HG03139 (cell line): ENCODE data around the gene MYORG.

Experiments used
- ATAC-seq: cut with Tn5 transposase; IDR thresholded peaks from one replicate; pipeline ENCODE4 v1.9.1; 2021; ENCODE audit not compliant: unreplicated experiment

Gene MYORG

DNA sequence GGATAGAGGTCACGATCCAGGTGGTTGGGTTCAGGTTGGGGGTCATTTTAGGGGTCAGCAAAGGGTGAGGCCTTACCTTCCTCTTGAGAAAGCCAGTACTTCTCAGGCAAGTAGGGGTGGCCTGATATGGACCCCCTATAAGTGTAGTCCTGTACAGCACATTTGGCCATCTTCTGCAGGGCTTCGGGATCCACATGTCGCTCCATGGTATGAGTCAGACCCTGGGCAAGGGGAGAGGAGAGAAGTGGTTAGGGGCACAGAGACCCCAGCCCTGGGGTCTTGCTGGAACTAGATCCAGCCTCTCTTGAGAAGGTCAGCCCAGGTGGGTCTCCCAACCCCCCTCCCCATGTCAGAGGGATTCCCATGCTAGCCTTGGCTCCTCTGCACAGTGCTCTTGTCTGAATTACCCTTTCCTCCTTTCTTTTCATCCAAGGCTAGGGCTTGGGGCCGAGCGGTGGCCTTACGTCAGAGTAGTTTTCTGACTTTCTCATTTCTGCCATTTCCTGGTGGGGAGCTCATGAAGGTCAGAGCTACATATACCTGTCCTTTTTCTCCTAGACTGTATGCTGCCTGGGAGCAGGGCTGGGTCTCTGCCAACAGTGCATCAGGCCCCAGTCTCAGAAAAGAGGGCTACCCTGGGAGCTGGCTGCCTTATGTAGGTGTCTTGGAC lies 9.0 kb upstream of the MYORG start:
- no peak for ATAC-seq

DNA sequence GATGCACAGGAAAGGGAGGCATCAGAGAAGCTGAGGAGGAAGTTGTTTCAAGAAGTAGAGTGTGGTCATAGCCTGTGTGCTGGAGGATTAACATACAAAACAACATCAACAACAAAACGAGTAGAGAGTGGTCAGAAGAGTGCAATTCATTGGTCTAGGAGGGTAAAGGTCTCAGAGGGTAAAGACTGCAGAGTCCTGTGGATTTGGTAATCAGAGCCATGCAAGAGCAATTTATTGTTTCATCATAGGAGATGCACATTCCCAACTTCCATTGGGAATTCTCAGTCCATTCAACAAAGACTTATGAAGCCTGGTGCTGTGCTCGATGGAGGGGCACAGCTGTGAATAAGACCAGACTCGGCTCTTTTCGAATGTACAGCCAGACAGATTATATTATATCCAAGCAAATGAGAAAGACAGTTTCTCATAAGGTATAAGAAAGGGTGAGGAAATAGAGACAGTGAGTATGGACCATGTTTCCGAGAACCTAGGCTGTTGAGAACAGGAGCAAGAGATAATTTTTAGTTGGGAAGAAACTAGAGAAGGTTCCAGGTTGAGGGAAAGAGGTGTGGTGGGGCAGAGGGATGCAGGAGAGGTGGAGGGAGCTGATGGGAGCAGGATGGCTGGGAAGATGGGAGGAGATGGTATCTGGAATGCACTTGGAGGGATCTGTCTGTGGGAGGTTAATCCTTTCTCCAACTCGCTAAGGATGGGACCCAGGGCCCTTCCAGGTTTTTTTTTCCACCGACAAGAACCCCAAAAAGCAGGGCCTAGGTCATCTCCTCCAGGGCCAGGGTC lies 7.9 kb upstream of the MYORG start:
- no peak for ATAC-seq

DNA sequence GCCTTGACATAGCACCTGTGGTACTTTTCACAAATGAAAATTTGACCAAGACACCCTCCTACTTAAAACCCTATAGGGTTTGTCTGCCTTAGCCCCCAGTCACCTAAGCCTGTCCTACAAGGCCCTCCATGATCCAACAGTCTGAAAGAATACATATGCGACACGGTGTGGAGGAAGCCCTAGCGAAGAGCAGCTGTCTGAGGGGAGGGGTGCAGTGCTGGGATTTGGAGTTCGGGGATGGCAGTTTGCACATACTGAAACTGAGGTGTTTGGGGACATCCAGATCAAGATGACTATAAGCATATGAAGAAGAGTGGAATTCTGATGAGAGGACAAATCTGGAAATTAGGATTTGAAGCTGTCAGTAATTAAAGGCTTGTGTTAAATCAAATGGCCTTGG lies 7.2 kb upstream of the MYORG start:
- ATAC-seq = no peak

DNA sequence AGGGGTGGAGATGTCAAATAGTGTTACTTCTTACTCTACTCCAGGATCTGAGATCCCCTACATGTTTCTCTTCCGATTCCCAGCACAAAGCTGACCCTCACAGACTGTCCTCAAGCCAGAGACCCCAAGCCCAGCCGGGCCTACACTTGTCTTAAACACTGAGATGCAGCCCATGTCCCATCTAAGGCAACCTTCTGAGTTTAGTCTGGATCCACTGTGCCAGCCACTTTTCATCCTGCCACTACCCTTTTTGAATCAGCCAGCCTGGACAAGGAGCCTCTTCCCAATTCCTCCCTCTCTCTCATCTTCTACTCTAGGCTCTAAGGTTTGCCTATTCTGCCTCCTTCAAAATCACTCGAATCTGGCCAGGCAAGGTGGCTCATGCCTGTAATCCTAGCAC lies 6.2 kb upstream of the MYORG start:
- no peak for ATAC-seq

DNA sequence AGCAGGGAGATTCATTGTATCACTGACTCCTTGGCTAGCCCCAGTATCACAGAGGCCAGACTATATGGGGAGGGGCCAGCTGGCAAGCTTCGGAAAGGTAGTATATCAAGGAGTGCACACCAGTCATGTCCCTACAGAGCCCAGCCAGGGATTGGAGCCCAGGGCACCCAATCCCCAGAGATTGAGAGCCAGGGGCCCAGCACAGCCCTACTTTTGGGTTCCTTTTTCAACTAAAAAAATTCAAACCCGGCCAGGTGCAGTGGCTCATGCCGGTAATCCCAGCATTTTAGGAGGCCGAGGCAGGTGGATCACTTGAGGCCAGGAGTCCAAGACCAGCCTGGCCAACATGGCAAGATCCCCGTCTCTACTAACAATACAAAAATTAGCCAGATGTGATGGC lies 5.4 kb upstream of the MYORG start:
- no peak for ATAC-seq

DNA sequence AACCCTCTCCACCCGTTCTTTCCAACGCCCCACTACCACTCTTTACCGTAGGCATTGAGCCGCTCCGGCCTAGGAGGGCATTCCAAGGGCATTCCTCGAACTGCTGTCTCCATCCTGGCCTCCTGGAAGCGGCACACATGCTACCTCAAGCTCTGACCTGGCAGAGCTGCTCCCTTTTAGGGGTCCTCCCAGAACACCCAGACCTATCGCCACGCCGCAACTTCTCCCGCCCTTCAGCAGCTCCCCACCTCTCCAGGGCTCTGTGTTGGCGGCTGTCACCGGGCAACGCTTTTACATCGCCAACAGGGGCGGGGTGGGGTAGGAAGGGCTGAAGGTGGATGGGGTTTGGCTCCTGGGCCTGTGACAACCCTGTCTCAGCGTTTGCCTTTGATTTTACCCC lies 4.6 kb upstream of the MYORG start:
- ATAC-seq = no peak

DNA sequence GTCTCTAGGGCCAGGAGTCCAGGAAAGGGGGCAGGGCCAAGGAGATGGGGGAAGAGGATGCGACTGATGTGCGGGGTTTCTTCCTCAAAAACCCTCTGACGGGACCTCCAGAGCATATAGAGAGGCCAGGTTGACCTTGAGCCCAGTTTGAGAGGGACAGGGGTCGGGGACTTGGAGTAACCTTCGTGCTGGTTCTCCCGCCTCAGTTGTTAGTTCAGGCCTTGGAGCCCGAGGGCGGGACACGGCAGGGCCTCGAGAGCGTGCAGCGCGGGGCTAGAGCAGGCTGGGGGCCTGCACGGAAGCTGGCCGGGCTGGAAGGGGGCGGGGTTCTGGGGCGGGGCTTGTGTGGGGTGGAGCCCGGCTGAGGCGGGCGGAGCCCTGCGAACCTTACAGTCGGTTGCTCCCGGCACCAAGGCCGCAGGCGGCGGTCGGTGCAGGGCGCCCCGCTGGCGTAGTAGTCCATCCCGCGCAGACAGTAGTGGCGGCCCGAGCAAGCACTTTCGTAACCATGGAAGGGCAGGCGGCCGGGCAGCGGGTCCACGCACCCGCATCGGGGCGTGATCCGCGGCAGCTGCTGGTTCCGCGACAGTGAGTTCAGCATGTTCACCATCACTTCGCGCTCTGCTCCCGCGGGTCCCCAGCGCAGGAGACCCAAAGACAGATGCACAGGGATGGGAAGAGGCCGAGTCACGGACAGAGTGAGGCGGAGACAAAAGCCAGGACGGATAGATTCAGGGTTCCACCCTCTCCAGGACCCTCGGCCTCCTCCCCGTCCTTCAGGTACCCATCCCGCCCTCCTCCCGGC lies 4.0 kb upstream of the MYORG start:
- ATAC-seq = no peak

DNA sequence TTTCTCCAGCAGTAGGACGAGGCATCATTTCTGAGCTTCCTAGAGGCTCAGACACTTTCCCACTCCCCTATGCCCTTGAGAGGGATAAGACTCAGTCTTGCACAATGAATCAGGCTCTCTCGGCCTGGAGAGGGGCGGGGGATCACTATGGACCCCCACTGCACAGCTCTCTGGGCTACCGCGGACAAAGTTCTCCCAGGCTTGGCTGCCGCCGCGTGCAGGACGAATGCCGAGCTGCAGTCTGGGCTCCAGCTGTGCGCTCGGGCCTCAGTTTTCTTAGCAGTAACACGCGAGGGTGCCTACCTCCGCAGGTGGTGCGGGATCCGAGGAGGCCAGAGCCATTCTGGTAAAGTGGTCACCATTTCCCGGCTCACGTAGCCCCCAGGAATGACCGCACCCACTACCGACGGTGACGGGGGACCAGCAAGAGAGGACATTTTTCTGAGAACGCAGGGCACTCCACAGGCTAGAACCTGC lies 3.4 kb upstream of the MYORG start:
- no peak for ATAC-seq

DNA sequence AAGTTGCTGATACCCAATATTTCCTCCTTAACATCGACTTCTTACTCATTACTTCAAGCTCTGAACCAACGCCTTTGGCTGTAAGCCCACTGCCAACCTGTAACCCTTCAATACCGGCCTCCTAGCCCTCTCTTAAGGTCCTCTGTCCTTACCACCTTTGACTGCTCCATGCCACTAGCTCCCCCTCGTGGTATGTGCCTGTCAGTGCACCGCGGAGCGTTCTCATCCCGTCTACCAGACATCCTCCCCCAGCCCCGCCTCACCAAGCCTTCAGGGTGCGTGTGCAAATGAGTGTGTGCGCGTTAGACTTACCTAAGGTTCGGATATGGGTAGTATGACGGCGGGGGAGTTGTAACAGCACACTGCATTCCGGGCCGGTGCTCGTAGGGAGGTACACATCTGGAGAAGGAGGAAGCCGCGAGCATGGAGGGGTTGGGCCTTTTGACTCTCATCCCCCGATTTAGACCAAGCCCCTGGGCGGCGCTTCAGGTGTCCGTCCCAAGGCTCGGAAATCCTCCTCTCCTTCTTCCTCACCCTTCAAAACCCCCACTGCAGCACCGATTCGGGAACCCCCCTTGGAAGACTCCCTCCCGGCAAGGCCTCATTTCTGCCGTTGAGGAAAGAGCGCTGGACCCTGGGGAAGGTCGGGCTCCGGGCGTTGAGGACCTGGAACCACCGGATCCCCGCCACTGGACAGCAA lies 2.8 kb upstream of the MYORG start:
- ATAC-seq = peak; percentile 37

DNA sequence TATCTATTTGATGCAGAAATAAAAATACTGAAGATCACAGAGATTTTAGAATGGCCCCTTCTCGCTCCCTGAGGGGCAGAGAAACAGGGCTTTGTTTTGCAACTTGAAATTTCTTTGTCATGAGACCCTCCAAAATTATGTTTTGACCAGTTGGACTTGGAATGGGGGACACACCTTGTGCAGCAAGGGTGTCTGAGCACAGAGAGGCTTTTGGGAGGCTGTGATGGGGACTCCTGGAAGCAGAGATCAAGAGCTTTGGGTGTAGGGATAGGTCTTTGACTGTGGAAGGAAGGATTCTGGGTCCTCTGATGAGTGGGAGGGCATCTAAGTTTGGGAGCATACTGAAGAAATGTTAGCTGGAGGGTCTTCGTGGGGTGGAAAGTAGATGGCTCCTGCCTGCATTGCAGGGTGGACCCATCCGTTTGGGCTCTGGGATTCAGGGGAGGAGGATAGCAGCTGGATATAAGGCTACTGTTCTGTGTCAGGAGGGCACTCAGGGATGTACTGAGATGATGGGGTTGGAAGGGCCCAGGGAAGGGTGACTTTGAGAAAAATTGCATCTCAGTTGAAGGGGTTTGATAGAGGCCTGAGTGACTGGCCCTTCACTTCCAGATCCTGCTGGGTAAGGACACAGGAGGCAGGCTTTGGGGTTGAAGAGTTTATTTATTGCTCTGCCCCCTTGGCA lies 1.8 kb upstream of the MYORG start:
- no peak for ATAC-seq

DNA sequence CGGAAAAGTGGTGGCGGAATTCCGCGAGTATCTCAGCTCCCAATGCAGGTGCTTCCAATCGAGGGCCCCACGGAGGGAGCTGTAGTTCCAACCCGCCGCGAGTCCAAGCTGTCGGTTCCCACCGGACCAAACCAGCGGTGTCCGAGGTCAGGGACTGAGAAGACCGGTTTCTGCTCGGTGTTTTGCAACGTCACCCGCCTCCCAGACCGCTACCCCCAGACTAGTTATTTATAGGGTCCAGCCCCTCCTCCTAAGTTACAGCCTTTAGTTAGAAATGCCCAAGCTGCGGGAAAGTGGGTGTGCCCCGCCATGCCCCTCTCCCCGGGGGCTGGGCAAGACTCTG lies 677 bp upstream of the MYORG start:
- ATAC-seq = no peak

DNA sequence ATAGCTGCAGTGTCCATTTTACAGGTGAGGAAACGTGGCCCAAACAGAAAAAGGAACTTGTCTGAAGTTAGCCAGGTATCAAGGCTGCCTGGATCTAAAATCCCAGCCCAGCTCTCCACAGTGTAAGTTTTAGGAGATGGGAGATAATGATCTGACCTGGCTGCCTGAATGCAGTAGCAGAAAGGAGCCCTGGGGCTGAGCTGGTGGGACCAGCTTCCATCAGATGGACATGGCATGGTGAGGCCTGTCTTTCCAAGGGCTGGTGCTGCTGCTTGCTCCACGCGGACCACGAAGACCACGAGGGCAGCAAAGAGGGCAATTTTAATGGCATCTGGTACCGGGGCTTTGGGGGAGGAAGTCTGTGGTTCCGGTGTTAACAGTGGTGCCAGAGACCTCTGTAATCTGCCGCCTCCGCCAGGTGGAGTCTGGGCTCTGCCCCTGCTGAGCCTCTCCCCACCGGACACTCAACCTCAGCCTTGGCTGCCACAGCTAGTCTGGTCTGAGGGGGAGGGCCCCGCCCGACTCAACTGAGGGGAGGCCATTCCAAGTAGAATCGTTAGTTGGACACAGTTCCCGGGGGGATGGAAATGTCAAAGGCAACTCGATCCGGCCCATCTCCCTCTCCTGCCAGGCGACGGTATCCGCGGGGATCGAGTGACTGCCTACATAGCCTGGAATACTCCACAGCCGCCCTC lies 650 bp downstream of the MYORG start:
- no peak for ATAC-seq

DNA sequence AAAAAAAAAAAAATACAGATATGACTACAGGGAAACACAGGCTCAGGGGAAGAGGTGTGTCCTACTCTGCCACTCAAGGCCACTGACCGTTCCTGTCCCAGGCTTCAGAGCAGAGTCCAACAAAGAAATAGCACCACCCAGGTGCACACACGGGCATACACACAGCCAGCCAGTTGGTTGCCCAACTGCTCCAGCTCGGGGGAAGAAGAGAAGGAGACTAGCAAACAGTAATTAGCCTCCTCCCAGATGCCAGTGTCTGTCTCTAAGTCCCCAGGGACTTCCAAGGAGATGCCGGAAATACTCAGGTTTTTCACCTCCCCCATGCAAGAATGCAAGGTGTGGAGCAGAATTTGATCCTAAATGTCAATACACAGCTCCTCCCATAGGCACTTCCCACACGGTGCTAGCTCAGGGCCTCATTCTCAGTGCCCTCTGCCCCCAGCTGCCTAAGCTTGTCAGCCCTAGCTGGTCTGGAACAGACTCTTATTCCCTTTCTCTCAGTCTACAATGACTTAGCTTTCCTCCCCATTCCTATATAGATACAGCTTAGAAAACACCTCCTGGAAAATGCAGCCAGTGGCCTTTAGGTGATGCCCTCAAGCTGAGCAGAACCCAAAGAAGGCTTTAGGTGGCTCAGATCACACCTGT lies 1.7 kb downstream of the MYORG start:
- ATAC-seq = no peak

DNA sequence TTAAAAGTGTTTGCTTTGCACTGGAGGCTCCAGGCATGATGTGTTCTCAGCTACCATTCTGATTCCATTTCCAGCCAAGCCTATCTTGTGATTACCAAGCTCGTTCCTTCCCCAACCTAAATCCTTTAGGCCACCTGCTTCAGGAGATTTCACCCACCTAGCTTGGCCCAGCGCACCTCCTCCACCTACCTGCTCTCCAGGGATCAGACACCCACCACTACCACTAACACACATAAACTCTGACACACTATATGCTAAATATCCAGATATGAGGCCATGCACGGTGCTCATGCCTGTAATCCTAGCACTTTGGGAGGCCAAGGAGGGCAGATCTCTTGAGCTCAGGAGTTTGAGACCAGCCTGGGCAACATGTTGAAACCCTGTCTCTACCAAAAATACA lies 2.4 kb downstream of the MYORG start:
- ATAC-seq = no peak

DNA sequence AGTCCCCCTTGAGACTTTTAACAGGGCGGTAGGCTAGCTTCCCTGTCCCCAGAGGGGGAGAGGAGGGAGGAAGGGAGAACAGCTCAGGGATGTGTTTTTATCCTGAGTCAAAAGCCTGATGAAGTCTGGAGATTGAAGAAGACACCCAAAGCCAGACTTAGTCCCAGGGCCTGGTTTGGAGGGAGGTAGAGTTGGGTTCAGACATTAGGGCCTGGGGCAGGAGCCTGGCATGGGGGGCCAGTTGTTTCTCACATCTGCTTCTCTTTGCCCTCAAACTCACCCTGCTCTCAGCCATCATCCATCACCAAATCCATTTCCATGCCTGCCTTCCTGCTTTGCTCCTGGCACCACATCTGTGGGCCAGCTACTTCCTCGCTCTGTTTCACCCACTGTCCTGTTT lies 2.9 kb downstream of the MYORG start:
- ATAC-seq = no peak

DNA sequence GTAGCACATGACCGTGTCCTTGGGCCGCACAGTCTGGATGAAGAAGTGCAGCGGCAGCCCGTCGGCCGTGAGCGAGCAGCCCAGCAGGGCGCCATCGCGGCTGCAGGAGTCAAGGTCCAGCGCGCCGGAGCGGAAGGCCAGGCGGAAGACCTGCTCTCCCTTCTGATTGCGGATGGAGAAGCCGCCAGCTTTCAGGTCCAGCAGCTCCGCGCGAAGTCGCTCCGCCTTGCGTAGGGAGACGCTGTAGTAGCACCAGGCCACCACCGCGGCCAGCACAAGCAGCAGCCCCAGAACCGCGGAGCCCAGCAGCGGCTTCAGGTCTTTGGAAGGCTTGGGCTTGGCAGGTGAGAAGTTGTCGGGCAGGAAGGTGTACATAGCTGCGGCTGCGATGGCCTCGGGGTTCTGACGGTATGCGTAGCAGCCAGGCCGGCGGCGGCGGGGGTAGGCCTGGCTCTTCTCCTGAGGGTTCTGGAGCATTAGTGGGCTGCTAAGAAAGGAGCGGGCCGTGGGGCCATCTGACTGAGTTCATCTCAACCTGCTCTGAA lies 4.2 kb downstream of the MYORG start:
- ATAC-seq = no peak

DNA sequence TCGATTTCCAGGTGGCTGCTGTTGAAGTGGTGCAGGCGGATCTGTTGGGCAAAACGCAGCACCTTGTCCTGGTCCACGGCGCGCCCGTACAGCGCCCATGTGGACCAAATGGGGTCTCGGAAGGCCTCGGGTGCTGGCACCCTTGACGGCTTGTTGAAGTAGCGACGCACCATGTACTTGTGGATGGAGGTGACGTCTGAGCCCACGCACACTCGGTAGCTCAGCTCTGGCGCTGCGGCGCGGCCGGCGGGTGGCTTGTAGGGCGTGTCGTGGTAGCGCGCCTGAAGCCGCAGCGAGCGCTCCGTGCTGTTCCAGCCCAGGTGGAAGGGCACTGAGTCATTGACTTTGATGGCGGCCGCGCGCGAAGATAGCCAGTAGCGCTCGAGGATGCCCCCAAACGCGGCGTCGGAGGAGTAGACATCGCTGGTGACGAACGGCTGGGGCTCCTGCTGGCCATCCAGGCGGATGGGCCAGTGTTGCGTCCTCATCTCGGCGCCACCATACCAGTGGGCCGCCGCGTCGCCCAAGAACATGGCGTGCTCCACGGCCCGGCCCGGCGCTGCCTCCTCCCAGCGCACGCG lies 4.7 kb downstream of the MYORG start:
- ATAC-seq = no peak

DNA sequence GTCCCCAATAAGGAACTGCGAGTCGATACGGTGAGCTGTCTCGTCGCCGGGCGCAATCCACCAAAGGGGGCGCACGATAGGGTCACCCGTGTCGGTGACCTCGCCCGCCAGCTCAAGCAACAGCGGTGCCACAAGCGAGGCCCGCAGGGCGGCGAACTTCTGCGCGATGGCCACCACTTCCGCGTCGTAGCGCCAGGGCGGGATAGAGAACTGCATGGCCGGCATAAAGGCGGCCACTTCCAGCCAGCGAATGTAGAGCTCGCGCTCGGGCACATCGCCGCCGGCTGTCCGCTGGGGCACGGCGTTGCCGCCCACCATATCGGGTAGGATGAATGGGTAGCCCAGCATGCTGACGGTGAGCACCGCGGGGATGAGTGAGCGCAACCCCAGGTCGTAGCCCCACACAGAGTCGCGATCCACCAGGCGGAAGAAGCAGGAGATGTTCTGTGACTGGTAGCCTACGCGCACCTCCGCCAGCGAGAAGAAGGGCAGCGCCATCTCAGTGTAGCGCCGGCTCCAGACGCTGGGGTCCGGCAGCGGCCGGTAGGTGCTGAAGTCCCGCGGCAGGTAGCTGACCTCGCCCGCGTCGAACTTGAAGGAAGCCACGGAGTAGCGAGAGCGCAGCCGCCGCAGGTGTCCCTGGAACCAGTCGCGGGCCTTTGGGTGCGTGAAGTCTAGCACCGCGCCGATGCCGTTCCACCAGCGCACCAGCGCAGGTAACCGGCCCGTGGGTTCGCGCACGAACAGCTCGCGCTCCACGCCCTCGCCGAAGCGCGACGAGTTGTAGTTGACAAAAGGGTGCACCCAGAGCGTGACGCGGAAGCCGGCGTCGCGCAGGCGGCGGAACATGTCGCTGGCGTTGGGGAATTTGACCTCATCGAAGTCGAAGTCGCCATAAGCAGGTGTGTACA lies 5.5 kb downstream of the MYORG start:
- ATAC-seq = no peak
